GM21723 (cell line): Measurements from ENCODE around the gene UCP2.

ENCODE experiments used
- ATAC-seq: cut with Tn5 transposase; IDR thresholded peaks from one replicate; pipeline ENCODE4 v1.9.1; 2021; ENCODE audit warnings: mild to moderate bottlenecking, moderate library complexity; ENCODE audit not compliant: unreplicated experiment

Gene UCP2

DNA sequence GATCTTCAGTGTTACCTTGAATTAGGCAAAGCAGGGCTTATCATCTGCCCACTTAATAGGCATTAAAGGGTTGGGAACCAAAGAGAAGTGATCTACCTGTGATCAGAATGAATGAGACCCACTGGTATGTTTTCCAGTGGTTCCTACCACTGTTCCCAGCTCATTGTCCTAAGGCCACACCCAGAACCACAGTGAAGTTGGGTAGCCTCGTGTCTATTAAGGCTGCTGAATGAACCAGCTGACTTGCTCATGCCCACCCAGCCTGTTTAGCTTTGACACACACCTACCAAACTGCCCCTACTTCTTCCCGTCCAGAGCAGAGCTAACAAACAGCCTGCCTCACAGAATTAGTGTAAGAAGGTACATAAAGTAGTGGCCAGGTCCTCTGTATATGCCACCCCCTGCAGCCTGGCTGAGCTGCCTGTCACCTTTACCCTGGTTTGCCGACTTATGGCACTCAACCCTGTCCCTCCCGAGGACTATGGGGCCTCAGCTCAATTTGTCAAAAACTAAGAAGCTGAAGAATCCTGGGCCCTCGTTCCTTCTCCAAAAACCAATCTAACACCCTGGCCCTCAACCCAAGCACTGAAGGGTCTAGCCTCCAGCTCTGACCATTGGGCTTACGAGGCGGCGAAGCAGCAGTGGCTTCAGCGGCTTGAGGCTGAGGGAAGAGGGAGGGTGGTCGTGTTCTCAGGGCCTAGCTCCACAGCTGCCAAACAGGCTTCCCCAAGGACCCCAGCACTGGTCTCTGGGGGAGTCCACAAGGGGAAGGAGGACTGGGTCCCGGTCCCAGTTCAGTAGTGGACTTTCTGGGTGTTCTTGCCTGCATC lies 9.8 kb downstream of the UCP2 start:
- no peak for ATAC-seq

- ATAC-seq: no peak
Observed at GRCh38 chr11:73972187-73972586, 10.5 kb downstream of the UCP2 start.

DNA sequence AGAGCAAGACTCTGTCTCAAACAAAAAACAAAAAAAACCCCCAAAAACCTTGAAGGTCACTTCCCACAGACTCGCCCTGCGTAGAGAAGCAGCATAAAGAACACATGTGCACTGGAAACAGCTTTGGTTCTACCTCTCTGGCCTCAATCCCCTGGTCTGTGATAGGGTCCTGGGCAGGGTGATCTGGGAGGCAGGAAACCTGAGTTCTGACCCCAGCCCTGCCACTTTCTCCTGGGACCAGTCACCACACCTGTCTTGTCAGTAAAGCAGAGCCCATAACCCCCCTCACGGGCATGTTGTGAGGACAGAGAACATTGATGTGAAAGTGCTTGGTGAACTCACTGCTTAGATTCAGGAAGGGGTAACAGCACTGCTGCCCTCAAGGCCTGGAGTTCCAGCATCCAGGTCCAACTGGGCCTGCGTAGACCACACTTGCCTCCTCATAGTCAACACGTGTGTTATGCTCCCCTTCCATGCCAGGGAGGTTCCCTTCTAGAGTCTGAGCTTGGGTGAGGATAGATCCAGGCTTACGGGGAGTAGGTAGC lies 11.4 kb downstream of the UCP2 start:
- ATAC-seq: no peak

DNA sequence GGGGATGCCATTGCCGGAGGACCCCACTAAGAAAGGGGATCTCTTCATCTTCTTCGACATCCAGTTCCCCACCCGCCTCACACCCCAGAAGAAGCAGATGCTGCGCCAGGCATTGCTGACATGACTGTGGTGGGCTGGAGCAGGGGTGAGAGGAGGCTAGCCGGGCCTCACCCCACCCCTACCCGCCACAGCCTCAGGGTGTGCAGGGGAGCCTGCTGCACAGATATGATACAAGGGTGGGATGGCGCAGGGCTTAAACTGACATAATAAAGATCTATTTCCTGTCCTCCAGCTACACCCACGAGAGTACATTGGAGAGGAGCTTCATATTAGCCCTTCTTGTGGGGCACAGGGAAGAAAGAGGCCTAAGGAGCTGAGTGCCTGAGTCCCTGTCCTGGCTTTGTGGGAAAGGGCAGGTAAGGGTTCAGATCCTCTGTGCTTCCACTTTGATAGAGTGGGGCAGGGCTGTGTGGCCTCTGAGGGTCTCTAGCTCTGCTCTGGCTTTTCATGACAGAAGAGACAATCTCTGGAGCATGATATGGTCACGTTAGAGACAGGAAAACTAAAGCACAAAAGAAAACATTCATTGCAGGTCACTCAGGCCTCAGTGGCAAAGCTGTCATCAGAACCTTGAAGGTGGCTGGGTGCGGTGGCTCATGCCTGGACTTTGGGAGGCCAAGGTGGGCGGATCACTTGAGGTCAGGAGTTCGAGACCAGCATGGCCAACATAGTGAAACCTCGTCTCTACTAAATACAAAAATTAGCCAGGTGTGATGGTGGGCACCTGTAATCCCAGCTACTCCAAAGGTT lies 12.4 kb downstream of the UCP2 start:
- no peak for ATAC-seq

GRCh38 chr11:73969091-73969490 lies 13.6 kb downstream of the UCP2 start:
- ATAC-seq: no peak

- ATAC-seq: no peak
Observed at GRCh38 chr11:73968356-73968966, 14.2 kb downstream of the UCP2 start.

DNA sequence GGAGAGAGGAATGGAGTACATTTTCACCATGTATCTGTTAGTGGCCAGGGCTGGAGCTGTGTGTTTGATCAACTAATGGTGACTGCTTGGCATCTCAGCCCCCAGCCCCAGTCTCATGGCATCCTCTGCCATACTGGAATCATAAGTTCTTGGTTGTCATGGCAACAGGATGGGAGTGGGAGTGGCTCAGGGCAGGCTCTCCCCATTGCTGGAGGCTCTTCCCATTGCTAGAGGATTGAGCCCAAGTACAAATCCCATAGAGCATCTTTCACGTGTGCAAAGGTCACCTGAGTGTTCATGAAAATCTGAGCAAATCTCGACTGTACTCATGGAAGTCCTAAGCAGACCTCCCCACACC lies 16.9 kb downstream of the UCP2 start:
- ATAC-seq: no peak

- no peak for ATAC-seq
Observed at GRCh38 chr11:73965076-73965763, 17.4 kb downstream of the UCP2 start.

DNA sequence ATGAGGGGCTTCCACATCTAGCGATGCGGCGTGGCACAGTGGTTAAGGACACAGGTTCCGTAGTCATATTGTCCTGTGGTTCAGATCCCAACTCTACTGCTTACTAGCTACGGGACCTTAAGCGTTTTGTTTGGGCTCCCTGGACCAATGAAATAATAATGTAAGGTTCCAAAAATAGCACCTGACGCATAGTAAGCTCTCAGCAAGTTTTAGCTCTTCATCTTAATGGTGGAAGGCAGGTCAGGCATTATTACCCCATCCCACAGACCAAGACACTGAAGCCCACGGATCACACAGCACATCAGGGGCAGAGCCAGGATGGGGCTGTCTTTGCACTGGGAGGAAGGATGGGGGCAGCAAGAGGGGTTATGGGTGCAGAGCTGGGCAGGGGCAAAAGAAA lies 18.8 kb downstream of the UCP2 start:
- no peak for ATAC-seq

GRCh38 chr11:73962101-73962705 lies 20.4 kb downstream of the UCP2 start:
- no peak for ATAC-seq

DNA sequence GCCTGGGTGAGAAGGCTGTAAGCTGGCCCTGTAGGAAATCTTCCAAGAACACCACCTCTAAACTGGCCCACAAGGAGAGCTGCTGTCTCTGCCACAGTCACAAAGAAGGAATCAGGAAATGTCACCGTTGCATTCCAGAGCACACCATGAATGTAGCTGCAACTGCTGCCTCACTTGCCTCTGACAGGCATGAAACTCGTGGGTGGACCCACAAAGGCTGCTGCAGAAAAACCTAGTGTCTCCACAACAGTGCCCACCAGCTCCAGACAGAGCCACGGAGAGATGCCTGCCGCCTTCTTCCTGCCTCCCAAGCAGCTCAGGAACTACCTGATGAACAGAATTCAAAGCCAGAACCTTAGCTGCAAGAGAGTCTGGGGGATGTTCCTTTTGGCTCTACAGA lies 21.3 kb downstream of the UCP2 start:
- ATAC-seq: no peak

GRCh38 chr11:73958521-73959141 lies 24.0 kb downstream of the UCP2 start:
- ATAC-seq: no peak

- no peak for ATAC-seq
Observed at GRCh38 chr11:73957654-73958361, 24.8 kb downstream of the UCP2 start.

DNA sequence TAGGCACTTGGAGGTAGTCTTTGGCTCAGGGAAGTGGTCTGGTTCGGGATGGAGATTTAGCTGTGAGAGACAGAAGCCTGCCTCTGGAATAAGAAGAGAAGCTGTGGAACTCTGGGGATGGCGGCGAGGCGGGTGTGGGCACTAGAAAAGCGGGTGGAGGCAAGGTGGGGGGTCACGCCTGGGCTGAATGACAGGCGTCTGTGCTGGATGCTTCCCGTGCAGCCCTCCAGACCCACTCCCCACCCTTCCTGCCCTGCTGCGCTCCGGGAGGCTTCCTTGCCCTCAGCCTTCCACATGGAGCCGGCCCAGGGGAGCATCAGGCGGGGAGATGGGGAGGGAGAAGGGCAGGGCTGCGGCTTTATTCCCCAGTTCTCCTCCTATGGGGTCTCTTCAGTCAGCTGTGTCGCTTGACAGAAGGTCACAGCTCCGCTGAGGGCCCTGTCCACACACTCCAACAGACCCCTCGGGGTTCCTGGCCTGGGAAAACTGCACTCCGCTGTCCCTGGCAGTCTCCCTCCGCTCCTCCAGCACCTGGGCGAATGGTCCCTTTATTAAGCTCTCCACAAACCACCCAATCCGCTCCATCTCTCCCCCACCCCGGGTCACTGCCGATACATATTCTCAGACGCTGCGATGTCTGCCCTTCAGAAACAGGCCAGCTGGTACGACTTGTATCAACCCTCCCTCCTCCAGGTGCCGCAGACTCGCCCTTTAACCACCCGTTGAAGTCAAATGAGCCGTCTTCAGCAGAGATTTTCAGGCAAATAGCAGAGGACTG lies 25.6 kb downstream of the UCP2 start:
- no peak for ATAC-seq

GRCh38 chr11:73951797-73952196 lies 30.8 kb downstream of the UCP2 start:
- ATAC-seq: no peak

DNA sequence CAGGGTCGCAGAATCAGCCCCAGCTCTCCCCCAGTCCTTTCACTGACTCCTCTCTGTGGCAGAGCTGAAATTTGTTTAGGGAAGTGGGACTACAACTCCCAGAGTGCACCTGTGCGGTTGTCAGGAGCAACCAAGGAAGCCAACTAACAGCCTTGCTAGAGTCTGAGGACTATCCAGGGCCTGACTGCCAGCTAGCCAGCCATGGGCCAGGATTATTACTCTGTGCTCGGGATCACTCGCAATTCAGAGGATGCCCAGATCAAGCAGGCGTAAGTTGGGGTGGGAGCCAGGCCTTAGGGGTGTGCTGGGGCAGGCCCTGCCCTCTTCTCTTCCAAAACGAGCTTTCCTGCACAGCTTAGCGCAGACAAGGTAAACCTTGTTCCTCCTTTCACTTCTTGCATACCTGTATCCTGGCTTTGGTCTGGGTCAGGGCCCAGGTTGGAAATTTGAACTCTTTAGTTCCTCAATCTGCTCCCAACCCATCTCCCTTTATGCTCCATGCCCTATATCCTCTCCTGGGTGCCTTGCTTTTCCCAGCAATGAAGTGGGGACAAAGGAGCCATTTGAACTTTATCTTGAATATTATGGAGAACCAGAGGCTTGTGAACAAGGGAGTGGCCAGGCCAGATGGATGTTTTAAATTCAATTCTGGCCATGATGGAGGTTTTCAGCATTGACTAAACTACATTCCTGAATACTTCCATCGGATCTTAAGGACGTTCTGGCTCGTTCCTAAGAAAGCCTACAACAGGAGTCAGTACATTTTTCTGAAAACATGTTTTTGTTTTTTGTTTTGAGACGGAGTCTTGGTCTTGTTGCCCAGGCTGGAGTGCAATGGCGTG lies 31.6 kb downstream of the UCP2 start, which contains the start of gene DNAJB13:
Gene DNAJB13, plus strand, starts transcription at position 158 of the 842 bp plus-strand sequence. Its CDS starts 44 bp downstream, at position 202.
- ATAC-seq: peak; percentile 75

DNA sequence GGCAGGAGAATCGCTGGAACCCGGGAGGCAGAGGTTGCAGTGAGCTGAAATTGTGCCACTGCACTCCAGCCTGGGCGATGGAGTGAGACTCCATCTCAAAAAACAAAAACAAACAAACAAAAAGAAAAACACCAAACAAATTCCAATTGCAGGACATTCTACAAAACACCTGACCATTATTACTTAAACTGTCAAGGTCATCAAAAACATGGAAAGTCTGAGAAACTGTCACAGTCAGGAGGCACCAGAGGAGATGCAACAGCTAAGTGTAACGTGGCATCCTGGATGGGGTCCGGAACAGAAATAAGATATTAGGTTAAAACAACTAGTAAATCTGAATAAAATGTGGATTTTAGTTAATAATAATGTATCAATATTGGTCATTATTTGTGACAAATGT lies 32.7 kb downstream of the UCP2 start:
- ATAC-seq: no peak

GRCh38 chr11:73949246-73949645 lies 33.4 kb downstream of the UCP2 start:
- no peak for ATAC-seq
